SW480 (cell line): Measurements from ENCODE around the gene TMEM121.

ENCODE experiments used
- DNase-seq: peaks from one replicate; pipeline ENCODE4 v3.0.0-alpha.2; 2016; ENCODE audit warnings: low spot score

Gene TMEM121

DNA sequence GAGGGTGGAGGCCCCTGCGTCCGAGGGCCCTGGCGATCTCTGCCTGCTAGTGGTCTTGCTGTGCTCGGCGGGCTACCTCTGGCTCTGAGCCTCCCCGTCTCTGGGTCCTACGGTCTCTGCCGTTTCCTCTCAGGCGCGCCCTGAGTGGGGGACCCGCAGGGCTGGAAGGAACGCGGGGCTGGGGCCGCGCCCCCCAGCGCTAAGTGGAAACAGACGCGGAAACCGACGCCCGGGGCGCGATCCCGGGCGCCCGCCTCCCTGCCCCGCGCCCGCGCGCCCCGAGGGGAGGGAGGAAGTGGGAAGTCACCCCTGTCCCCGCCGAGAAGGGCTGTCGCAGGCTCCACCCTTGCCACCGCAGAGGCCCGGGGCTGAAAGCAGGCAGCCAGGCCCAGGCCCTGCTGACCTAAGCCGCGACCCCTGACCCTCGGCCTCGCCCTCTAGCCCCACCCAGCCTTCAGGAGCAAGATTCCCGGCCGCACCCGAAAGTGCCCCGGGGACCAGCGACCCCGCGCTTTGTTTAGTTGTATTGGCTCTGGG, 38.9 kb upstream of the TMEM121 start:
- no peak for DNase-seq

DNA sequence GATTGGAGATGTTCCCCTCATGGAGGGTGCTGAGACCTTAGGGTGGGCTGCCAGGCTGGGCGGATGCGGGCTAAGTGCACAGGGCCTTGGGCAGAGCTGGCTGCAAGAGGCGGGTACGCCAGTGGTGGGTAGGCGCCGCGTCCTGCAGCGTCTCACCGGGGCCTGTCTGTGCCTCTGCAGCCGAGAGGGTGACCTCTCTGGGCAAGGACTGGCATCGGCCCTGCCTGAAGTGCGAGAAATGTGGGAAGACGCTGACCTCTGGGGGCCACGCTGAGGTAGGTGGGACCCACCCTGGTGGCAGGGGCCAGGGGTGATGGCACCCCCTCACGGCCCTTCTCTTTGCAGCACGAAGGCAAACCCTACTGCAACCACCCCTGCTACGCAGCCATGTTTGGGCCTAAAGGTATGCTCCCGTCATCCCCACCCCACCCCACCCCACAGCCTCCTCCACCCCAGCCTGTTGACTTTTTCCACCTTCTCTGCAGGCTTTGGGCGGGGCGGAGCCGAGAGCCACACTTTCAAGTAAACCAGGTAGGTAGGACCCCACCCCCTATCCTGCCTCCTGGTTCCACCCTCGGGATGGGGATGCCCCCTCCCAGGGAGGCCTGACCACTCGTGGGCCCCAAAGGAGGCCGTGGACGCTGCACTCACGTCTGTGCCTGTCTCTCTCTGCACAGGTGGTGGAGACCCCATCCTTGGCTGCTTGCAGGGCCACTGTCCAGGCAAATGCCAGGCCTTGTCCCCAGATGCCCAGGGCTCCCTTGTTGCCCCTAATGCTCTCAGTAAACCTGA, 38.2 kb upstream of the TMEM121 start:
- no peak for DNase-seq

DNA sequence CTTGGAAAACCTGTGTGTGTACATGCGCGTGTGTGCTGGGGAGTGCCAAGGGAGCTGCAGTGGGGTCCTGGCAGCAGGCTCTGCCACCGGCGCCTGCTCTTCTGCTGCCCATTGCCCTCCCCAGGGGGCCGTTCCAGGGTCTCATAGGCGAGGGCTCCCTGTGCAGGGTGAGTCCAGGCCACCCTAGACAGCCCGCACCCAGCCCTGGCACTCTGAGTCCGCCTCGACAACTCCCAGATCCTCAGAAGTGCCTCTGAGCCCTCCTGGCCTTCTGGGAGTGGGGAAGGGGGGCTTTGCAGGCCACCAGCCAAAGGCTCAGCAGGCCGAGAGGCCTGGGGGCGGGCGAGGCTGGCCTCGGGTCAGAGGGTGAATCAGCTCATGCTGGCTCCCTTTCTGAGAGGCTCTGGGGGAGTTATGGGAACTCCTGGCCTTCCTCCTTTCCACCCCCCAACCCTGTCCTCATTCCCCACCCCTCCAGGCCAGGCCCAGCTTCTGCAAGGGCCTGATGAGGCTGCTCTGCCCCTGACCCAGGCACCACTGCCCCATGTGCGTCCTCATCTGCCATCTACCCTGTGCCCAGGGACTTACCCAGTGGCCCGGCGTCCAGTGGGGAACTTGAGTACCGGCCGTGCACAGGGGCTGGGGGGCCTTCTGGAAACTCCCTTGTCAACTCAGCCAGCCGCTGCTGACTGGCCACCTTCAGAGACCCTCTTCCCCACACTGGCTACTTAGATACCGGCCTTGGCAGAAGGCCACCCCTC, 37.4 kb upstream of the TMEM121 start:
- no peak for DNase-seq

DNA sequence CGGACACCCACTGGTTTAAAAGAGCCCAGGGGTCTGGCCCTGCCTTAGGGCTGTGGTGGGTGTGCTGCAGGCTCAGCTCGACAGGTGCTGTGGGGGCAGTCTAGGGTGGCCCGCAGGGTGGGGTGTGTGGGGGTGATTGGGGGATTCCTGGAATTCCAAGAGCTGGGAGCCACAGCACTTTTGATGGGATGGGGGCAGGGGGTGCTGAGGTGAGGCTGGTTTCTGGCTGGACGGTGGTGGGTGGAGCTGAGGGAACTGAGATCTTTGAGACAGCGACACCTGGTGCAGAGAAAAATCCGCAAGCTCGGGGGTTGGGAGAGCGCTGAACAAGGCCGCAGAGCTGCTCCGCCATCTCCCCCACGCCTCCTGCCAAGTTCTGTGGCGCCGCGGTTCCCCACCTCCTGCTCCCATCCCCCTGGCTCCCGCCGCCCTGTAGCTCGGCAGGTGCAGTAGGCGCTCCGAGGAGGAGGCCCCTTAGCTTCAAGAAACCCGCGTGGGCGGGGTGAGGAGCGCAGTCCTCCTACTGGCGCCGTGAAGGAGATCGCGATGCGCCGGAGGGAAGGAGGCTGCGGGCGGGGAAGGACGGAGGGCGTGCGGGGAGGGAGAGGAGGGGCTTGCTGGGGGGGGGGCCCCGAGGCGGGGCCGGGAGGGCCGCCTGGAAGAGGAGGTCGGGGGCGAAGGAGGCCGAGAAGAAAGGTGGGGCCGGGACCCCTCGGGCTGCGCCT, 36.7 kb upstream of the TMEM121 start:
- peak; percentile 92 for DNase-seq

DNA sequence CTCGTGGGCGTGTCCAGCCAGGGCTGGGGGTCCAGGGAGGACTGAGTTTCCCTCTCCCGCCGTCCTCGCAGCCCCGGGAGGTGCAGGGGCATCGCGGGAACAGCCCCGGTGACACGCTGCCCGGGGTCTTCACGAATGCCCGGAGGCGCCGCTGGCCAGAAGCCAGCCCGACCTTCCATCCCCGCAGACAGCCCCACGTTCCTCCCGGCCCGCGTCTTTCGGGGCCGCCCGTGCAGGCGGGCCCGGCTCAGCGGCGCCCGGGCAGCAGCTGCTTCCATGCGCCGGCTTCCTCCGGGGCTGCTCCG, 36.2 kb upstream of the TMEM121 start:
- no peak for DNase-seq

DNA sequence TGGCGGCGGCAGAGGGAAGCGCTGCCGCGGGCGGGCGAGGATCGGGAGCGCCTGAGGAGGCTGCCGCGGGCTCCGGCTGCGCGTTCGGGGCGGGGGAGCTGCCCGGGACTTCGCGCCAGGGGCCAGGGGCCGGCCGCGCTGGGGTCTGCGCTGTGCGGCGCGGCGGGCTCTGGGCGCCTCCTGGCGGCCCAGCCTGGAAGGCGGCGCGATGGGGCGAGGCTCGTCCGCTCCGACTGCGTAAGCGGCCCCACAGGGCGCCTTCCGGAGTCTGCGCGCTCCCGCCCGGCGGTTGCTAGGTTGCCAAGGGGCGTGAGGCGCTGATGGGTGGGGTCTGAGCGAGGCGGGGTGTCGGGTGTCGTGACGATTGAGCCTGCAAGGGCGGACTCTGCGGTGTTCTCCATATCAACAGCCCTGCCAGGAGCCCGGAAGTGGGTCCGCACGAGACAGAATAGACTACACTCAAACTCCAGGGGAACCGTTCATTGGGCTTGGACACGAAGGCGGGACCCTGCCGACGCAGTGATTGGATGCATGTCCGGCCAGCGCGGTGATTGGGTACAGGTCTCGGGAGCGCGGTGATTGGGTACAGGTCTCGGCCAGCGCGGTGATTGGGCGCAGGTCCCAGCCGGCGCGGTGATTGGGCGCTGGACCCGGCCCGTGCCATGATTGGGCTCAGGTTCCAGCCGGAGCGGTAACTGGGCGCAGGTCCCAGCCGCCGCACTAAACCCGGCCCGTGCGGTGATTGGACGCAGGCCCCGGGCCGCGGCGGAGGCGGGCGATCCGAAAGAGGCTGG, 35.6 kb upstream of the TMEM121 start, which contains the start of gene TEDC1:
TSS of gene TEDC1 (plus strand) at position 675 of the 794 bp plus-strand sequence. CDS start 130 bp downstream, outside the sequence.
- peak; percentile 100 for DNase-seq

DNA sequence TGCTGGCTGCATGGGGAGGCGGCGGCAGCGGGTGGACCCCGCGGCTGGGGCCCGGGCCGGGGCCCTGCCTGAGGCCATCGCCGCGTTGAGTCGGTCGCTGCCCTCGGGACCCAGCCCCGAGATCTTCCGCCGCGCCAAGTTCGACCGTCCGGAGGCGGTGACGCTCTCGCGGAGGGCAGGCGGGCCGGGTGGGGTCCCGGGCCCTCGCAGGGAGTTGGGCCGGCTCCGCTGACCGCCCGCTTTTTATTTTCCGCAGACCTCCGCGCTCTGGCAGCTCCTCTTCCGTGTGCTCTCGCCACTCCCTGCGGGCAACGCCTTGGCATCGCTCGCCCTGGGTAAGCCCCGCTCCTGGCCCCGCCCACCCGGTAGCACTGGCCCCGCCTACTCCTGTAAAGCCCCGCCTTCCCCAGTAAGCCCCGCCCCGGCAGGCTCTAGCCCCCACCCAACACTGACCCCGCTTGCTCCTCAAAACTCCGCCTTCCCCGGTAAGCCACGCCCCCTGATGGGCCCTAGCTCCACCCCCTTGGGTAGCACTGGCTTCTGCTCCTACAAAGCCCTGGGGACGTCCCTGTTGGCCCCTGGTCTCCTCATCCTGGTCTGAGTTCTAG, 34.9 kb upstream of the TMEM121 start:
- peak; percentile 70 for DNase-seq

DNA sequence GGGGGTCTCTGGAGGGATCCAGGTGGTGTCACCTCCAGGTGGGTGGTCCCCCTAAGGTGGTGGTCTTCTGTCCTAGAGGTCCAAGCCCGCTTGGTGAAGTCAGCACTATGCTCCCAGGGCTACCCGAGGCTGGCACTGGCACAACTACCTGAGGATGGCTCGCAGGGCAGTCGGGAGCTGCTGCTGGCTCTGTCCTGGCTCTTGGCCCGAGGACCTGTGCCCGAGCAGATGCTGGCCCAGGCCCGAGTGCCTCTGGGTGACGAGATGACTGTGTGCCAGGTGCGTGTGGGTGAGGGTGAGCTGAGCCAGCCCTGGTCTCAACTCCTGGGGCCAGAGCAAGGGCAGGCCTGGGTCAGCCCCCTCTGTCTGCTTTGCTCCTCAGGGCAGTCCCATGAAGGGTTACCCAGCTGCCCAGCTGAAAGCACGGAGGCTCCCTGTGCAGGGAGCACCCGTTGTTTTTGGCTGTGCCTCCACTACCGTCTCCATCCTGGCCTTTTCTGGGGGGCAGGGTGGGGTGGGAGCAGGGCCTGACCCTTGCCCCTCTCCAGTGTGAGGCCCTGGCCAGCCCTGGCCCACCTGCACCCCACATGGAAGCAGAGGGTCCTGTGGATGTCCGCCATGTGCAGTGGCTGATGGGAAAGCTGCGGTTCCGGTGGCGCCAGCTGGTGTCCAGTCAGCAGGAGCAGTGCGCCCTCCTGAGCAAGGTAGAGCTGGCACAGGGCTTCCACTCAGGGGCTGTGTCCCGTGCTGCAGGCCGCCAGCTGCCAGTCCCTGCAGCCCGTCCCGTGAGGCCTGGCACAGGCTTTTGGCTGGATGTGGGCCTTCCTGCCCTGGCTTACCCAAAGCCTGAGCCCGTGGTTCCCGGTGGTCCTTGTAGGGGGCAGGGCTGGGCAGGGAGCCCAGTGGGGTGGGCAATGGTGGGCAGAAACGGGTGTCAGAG, 34.1 kb upstream of the TMEM121 start:
- no peak for DNase-seq

DNA sequence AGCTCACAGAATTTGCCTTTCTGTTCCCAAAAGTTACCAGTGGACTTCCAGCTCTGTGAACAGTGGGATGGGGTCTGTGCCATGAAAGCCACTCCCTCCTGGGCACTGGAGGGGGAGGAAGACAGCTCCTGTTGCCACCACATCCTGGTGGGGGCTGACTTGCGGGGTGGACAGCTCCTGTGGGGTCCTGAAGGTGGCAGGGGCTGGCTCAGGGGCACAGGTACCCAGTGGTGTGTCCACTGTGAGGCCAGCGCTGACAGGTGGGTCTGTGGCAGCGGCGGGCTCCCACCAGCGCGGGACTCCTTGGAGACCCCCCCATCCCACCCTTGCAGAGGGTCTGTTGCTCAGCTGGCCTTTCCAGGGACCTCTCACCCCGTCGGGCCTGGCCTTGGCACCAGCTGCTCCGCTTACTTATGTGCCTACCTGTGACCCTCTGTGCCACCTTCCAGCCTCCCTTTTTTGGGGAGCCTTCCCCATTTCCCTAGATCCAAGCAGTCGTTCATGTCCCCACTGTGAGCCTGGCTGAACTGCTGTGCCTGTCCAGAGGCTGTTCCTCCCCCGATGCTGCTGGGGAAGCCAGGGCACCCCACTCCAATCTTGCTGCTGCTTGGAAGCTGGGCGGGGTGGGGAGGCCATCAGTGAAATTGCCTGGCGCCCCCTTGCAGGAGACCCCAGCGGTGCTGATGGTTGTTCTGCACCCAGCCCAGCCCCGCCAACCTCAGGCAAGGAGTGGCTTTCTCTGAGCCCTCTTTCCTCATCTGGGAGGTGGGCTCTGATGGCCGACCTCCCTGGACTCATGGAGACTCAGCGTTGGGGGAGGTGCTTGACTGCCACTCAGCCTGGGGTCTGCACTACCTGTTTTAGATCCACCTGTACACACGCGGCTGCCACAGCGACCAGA, 33.2 kb upstream of the TMEM121 start:
- no peak for DNase-seq

DNA sequence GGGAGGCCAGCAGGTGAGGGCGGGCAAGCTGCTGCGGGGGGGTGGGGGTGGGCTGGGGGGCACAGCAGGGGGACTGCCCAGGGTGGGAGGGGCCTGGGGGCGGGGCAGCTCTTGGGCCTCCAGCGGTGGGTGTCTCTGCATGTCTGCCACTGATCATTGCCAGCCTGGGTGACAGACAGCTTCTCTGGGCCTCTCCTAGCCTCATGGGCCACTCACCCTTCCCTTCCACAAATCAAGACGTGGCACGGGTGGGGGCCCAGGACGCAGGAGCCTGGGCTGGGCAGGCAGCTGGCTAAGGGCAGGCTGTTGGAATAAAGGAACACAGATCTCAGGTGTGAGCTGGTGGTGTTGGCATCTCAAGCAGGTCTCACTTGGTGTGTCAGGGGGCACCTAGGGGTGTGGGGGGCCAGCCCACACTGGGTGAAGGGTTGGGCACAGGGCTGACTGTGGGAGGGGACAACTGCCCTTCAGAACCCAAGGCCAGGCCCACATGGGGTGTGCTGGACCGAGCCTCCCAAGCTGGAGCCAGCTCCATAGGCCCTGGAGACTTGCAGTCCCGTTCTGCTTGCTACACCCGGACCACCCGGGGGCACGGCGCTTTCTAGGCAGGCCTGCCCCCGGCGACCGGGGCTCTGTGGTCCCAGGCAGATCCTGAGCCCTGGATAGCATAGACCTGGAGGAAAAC, 32.3 kb upstream of the TMEM121 start:
- no peak for DNase-seq

DNA sequence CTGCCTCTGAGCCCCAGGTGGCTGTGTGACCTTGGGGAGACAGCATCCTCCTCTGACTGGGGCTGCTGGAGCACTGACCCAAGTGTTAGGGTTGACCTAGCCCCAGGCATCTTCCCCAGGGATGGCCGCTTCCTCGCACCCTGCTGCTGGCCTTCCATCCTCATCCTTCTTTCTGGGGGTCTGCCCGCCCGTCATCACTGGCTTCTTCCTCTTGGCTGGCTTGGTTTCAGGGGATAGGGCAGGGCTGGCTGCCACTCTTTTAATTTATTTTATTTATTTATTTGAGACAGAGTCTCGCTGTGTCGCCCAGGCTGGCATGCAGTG, 31.8 kb upstream of the TMEM121 start:
- no peak for DNase-seq

DNA sequence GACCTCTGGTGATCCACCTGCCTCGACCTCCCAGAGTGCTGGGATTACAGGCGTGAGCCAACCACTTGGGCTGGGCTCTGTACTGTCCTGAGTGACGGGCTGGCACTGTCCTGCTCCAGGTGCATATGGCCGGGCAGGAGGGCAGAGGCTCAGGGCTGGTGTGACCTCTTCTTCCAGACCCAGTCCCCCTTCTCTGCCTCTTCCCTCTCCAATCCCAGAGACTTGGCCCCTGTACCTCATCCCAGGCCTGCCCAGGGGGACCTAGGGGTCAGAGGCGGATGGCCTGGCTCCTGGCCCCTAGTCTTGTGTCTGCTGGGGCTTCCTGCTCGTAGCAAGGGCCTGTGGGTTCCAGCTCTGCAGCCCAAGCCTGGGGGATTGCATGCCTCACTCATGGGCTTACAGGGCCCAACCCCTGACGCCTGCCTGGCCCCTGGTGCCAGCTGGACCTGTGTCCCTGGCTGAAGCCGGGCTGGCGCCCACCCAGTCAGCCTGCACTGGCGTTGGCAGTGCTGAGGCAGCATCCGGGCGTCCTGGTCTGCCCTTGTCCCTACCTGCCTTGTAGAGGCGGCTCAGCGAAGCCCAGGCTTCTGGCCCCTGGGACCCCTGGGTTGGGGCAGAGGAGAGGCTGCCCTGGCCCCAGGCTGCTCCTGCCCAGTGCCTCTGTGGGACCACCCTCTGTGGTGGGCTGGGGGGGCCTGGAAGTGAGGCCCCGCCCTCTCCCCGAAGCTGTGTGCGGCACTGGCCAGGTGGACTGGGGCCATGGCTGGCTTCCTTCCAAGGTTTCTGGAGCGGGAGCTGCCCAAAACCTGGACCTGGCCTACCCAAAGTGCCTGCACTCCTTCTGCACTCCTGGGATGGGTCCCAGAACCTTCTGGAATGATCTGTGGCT, 31.0 kb upstream of the TMEM121 start:
- DNase-seq, result no peak

DNA sequence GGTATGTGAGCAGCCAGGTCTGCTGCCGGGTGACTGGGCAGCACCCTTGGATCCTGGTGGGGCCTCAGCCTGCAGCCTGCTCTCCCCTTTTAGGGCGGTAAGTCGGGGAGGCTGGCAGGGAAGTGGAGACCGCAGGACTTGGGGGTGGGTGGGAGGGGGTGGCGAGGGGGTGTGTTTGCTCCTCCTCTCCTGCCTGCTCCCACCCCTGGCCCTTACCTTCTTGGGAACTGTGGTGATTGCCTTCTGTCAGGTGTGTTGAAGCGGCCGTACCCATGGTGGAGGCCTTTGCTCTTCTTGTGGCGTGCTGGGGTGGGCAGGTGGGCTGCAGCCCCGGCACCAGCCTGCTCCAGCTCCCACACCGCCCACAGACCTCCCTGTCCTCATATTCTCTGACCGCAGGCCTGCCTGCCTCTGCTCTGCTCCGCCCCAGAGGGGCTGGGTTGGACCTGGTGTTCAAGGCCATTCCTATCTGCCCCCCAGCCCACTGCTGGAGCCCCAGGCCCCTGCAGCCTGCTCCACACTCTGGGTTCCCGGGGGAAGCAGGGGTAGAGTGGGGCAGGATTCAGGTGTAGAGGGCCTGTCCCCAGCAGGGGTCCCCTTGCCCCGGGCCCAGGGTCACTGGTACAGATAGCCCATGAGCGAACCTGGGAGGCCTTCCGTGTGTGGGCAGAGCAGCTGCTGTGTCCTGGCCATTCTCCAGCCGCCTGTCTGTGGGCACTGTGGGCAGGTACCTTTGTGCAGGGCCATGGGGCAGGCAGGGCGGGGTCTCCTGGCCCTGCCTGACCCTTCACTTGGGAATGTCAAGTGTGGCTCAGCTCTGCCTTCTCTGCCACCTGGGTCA, 30.2 kb upstream of the TMEM121 start:
- DNase-seq, result no peak

DNA sequence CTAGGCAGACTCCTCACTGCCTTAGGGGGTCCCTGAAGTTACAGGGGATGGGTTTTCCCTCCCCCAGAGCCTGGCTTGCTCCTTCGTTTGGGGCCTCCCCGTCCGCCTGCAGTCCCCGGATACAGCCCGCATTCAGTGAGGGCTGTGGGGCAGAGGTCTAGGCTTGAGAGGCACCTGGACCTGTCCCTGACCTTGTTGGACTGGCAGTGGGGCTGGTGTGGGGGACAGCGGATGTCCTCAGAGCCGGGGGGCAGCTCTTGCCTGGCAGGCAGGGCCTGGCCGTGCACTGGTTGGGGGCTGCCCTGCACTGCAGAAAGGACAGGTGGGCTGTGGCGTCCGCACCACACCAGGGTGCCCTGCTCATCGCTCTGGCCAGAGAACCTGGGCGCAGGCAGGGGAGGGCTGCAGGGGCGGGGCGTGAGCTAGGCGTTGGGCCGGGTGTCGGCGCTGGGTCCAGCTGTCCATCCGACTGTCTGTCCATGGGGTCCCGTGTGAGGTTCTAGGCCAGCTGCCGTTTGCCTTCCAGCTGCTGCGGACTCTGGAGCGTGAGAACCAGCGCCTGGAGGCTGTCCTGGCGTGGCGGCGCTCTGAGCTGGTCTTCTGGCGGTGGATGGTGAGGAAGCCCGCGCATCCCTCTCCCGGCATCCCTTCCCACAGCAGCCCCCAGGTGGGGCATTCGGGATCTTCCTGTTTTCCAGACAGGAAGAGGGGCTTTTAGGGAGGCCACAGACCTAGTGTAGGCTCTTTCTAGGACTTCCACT, 29.4 kb upstream of the TMEM121 start:
- DNase-seq, result no peak

DNA sequence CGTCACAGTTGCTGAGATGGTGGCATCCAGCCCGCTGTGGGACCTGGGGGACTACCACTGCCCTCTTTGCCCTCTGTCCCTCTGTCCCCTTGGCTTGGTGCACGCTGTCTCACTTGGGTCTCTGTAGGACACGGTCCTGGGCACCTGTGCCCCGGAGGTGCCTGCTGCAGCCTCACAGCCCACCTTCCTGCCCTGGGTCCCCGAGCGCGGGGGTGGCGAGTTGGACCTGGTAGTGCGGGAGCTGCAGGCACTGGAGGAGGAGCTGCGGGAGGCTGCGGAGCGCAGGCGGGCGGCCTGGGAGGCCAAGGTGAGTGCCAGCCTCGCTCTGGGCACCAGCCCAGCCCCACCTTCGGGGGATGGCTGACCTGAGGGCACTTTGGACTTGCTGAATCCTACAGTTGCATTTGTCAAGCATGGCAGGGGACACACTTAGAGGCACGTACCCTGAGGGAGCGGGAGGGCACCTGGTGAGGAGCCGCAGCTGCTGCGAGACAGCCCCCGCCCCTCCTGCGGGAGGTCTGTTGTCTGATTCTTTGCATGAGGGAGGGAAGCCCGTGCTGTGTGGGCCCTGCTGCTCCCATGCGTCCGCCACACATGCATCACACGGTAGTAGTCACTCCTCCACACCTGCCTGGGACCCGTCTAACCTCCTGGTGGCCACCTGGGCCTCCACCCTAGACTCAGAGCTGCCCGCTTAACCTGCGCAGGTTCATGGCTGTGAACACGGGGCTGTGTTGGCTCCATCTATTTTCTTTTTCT, 28.5 kb upstream of the TMEM121 start:
- no peak for DNase-seq
